ENCODE measurements around the gene TELO2.
"Not testable (repeated sequence)": the region's sequence is repeated elsewhere in the genome, so short reads cannot be mapped to it uniquely, and the experiment has no call there.

Gene TELO2

GRCh38 chr16:1464196-1464893, 28.8 kb upstream of the TELO2 start:
- no peak overlapping the region for H3K4me3 ChIP-seq (ENCODE audit: low read depth, low read length)
- TF ChIP-seq CTCF (IDR thresholded peaks at IDR 0.05; ENCODE audit: borderline replicate concordance, insufficient read depth, low read depth, low read length), result no peak

GRCh38 chr16:1464894-1465566, 28.1 kb upstream of the TELO2 start:
- no peak overlapping the region for H3K4me3 ChIP-seq (ENCODE audit: low read depth, low read length)
- no peak for TF ChIP-seq CTCF (IDR thresholded peaks at IDR 0.05; ENCODE audit: borderline replicate concordance, insufficient read depth, low read depth, low read length)

- no peak for TF ChIP-seq CTCF (IDR thresholded peaks at IDR 0.05; ENCODE audit: borderline replicate concordance, insufficient read depth, low read depth, low read length)
- H3K4me3 ChIP-seq (ENCODE audit: low read depth, low read length), result no peak overlapping the region
These were observed 27.6 kb upstream of the TELO2 start for GRCh38 chr16:1465567-1465915.

- TF ChIP-seq CTCF (IDR thresholded peaks at IDR 0.05; ENCODE audit: borderline replicate concordance, insufficient read depth, low read depth, low read length), result no peak
- H3K4me3 ChIP-seq (ENCODE audit: low read depth, low read length), result no peak overlapping the region
These were observed 27.1 kb upstream of the TELO2 start for GRCh38 chr16:1466054-1466453.

- TF ChIP-seq CTCF (IDR thresholded peaks at IDR 0.05; ENCODE audit: borderline replicate concordance, insufficient read depth, low read depth, low read length), result no peak
- no peak overlapping the region for H3K4me3 ChIP-seq (ENCODE audit: low read depth, low read length)
These were observed 26.1 kb upstream of the TELO2 start for GRCh38 chr16:1466968-1467521.

GRCh38 chr16:1468426-1468810, 24.7 kb upstream of the TELO2 start:
- H3K4me3 ChIP-seq (ENCODE audit: low read depth, low read length), result no peak overlapping the region
- no peak for TF ChIP-seq CTCF (IDR thresholded peaks at IDR 0.05; ENCODE audit: borderline replicate concordance, insufficient read depth, low read depth, low read length)

- H3K4me3 ChIP-seq (ENCODE audit: low read depth, low read length), result not testable (repeated sequence)
These were observed 24.0 kb upstream of the TELO2 start for GRCh38 chr16:1469141-1469540.

All from GM12875 (cell line).